H1 (cell line): Measurements from ENCODE around the gene ISOC1. TPM values are rescaled to one million over a fixed set of nuclear protein-coding genes. Genes with fewer than 3 reads are reported as not detected.

ENCODE experiments used
- CTCF ChIA-PET: fragments of 300-600 bp; sonication (Branson Sonifier 250); formaldehyde crosslinking; loops from one replicate; lab custom pipeline; 2021; ENCODE audit not compliant: partially characterized antibody; lab: Charles Lee
- POLR2A ChIA-PET: fragments of 300-600 bp; sonication (Branson Sonifier 250); formaldehyde crosslinking; loops from one replicate; lab custom pipeline; 2021; ENCODE audit warnings: inconsistent platforms; ENCODE audit not compliant: partially characterized antibody; lab: Charles Lee
- DNase-seq, 2 experiments: peaks; one replicate each; pipeline versions ENCODE4 v3.0.0 to v3.0.0-alpha.2; 2010 to 2022; ENCODE audit warnings: low spot score in 2 of 2, low read depth in 1 of 2, mixed read lengths in 1 of 2
- FAIRE-seq: peaks from 2 replicates; lab custom pipeline; 2011; peaks lifted over from hg19 to GRCh38; lab: Jason Lieb, UNC
- H2AFZ ChIP-seq: 2 replicates; pipeline ENCODE4 v1.8.1; 2012; ENCODE audit warnings: low read length, inconsistent platforms
- H2AK5ac ChIP-seq: 2 replicates; pipeline ENCODE4 v1.6.1; 2013; ENCODE audit warnings: low read depth, low read length
- H2BK120ac ChIP-seq: replicated peaks from 2 replicates; pipeline ENCODE3; 2013; ENCODE audit warnings: low read depth, low read length, inconsistent platforms
- H2BK12ac ChIP-seq: 2 replicates; pipeline ENCODE4 v1.6.1; 2013; ENCODE audit warnings: low read depth, low read length
- H2BK15ac ChIP-seq: 2 replicates; pipeline ENCODE4 v1.6.1; 2013; ENCODE audit warnings: low read length
- H2BK20ac ChIP-seq: 2 replicates; pipeline ENCODE4 v1.6.1; 2013; ENCODE audit warnings: low read length
- H2BK5ac ChIP-seq: 2 replicates; pipeline ENCODE4 v1.6.1; 2013; ENCODE audit warnings: low read depth, low read length
- H3K14ac ChIP-seq: 2 replicates; pipeline ENCODE4 v1.6.1; 2013; ENCODE audit warnings: inconsistent platforms; ENCODE audit not compliant: insufficient read length
- H3K18ac ChIP-seq: 2 replicates; pipeline ENCODE4 v1.6.1; 2013; ENCODE audit warnings: low read length; ENCODE audit errors: extremely low read depth
- H3K23ac ChIP-seq: 2 replicates; pipeline ENCODE4 v1.6.1; 2013; ENCODE audit warnings: inconsistent platforms; ENCODE audit not compliant: insufficient read length
- H3K23me2 ChIP-seq: 2 replicates; pipeline ENCODE4 v1.6.1; 2013; ENCODE audit warnings: low read depth, low read length
- H3K27ac ChIP-seq: 2 replicates; pipeline ENCODE4 v1.6.1; 2011; ENCODE audit warnings: low read depth, low read length, inconsistent platforms
- H3K27me3 ChIP-seq, 4 experiments: replicated peaks in 1 of 4; 1 replicate in 1 of 4; 2 replicates in 3 of 4; pipeline versions ENCODE4 v1.6.1 to v1.8.1; 2011 to 2013; ENCODE audit warnings: low read length in 3 of 4, mild to moderate bottlenecking in 3 of 4, inconsistent platforms in 2 of 4, mixed read lengths in 2 of 4, moderate library complexity in 1 of 4; ENCODE audit not compliant: control insufficient read depth in 3 of 4, insufficient read depth in 3 of 4; ENCODE audit errors: extremely low read depth in 1 of 4
- H3K36me3 ChIP-seq, 4 experiments: 2 replicates each; pipeline versions ENCODE4 v1.6.1 to v1.8.1; 2011 to 2013; ENCODE audit warnings: mild to moderate bottlenecking in 4 of 4, low read length in 3 of 4, moderate library complexity in 2 of 4, control low read depth in 1 of 4, inconsistent platforms in 1 of 4; ENCODE audit not compliant: insufficient read depth in 4 of 4, control insufficient read depth in 2 of 4
- H3K4ac ChIP-seq: replicated peaks from 2 replicates; pipeline ENCODE3; 2013; ENCODE audit warnings: low read length, low read depth, mixed read lengths, inconsistent platforms; ENCODE audit not compliant: insufficient read length
- H3K4me1 ChIP-seq, 4 experiments: replicated peaks in 1 of 4; 1 replicate in 1 of 4; 2 replicates in 3 of 4; pipeline versions ENCODE4 v1.6.1 to v1.8.1; 2011 to 2013; ENCODE audit warnings: low read length in 3 of 4, inconsistent platforms in 2 of 4, mixed read lengths in 1 of 4; ENCODE audit not compliant: insufficient read depth in 4 of 4, control insufficient read depth in 3 of 4
- H3K4me2 ChIP-seq, 2 experiments: 2 replicates each; pipeline versions ENCODE4 v1.6.1 to v1.8.1; 2011 to 2013; ENCODE audit warnings: low read depth in 2 of 2, low read length in 2 of 2, control low read depth in 1 of 2, inconsistent platforms in 1 of 2, mild to moderate bottlenecking in 1 of 2; ENCODE audit not compliant: insufficient read depth in 1 of 2
- H3K4me3 ChIP-seq, 4 experiments: fragments of 200-600, 300-600 bp in 1 of 4; sonication (generic), shearing (Covaris generic), sonication (Bioruptor Twin) in 1 of 4; 2 replicates each; pipeline versions ENCODE4 v1.5.1 to v1.8.1; 2011 to 2016; ENCODE audit warnings: low read length in 4 of 4, low read depth in 3 of 4, control low read depth in 2 of 4, inconsistent platforms in 2 of 4, mild to moderate bottlenecking in 2 of 4, mixed read lengths in 1 of 4, moderate library complexity in 1 of 4; ENCODE audit not compliant: insufficient read depth in 2 of 4; ENCODE audit errors: extremely low read depth in 1 of 4
- H3K56ac ChIP-seq: replicated peaks from 2 replicates; pipeline ENCODE3; 2013; ENCODE audit warnings: low read depth, mild to moderate bottlenecking, mixed read lengths, low read length, inconsistent platforms; ENCODE audit not compliant: insufficient read length
- H3K79me1 ChIP-seq: 2 replicates; pipeline ENCODE4 v1.6.1; 2013; ENCODE audit warnings: low read depth, low read length, control low read depth
- H3K79me2 ChIP-seq, 2 experiments: 2 replicates each; pipeline versions ENCODE4 v1.6.1 to v1.8.1; 2012 to 2013; ENCODE audit warnings: low read length in 2 of 2, mild to moderate bottlenecking in 2 of 2, inconsistent platforms in 1 of 2; ENCODE audit not compliant: insufficient read depth in 2 of 2, control insufficient read depth in 1 of 2
- H3K9ac ChIP-seq, 4 experiments: replicated peaks in 1 of 4; 1 replicate in 1 of 4; 2 replicates in 3 of 4; pipeline versions ENCODE4 v1.6.1 to v1.8.1; 2011 to 2013; ENCODE audit warnings: low read depth in 3 of 4, low read length in 3 of 4, control low read depth in 2 of 4, mild to moderate bottlenecking in 2 of 4, moderate library complexity in 2 of 4, inconsistent platforms in 1 of 4; ENCODE audit errors: extremely low read depth in 1 of 4
- H3K9me3 ChIP-seq, 2 experiments: 2 replicates each; pipeline versions ENCODE4 v1.6.1 to v1.8.1; 2012 to 2013; ENCODE audit warnings: mild to moderate bottlenecking in 2 of 2, moderate library complexity in 2 of 2, control low read depth in 1 of 2, inconsistent platforms in 1 of 2, low read depth in 1 of 2, low read length in 1 of 2, mixed read lengths in 1 of 2; ENCODE audit not compliant: insufficient read depth in 2 of 2
- H4K20me1 ChIP-seq, 2 experiments: replicated peaks in 1 of 2; 2 replicates each; pipeline versions ENCODE3 to v1.8.1; 2011 to 2013; ENCODE audit warnings: inconsistent platforms in 2 of 2, low read length in 2 of 2, mild to moderate bottlenecking in 1 of 2; ENCODE audit not compliant: insufficient read depth in 2 of 2, control insufficient read depth in 1 of 2
- H4K5ac ChIP-seq: 2 replicates; pipeline ENCODE4 v1.6.1; 2013; ENCODE audit warnings: low read length, low read depth, mixed read lengths, inconsistent platforms; ENCODE audit not compliant: insufficient read length
- H4K8ac ChIP-seq: 2 replicates; pipeline ENCODE4 v1.8.0; 2013; ENCODE audit warnings: mild to moderate bottlenecking, moderate library complexity, low read length, inconsistent platforms; ENCODE audit not compliant: insufficient read depth; ENCODE audit errors: extremely low read depth
- H4K91ac ChIP-seq: replicated peaks from 2 replicates; pipeline ENCODE3; 2013; ENCODE audit warnings: low read length, mixed read lengths, inconsistent platforms; ENCODE audit not compliant: insufficient read length
- ASH2L ChIP-seq: fragments of 200-600, 300-600 bp; sonication (generic); IDR thresholded peaks from one replicate; pipeline ENCODE4 v1.7.1; 2017; ENCODE audit warnings: low read length
- BRCA1 ChIP-seq: IDR thresholded peaks from 2 replicates; pipeline ENCODE4 v1.6.1; 2012; ENCODE audit warnings: low read depth, low read length, improper control_type of control experiment
- EZH2 ChIP-seq: fragments of 200-600 bp; sonication (generic); IDR thresholded peaks from 2 replicates; pipeline ENCODE4 v1.7.1; 2012; ENCODE audit warnings: low read depth, mild to moderate bottlenecking, moderate library complexity, low read length, inconsistent platforms; ENCODE audit not compliant: severe bottlenecking
- KDM4A ChIP-seq: IDR thresholded peaks from one replicate; pipeline ENCODE4 v1.7.1; 2012; ENCODE audit warnings: low read depth, mild to moderate bottlenecking, moderate library complexity, low read length, inconsistent platforms; ENCODE audit not compliant: severe bottlenecking
- SIRT6 ChIP-seq: IDR thresholded peaks from one replicate; pipeline ENCODE4 v1.7.1; 2012; ENCODE audit warnings: low read length, inconsistent platforms
- WGBS, 2 experiments: shearing (Covaris generic) in 1 of 2; methylation state at CpG; one replicate each; pipeline versions ENCODE4 v1.1.6 to v1.1.7; 2013 to 2015; ENCODE audit warnings: low lambda C conversion rate in 2 of 2, mixed read lengths in 2 of 2, inconsistent platforms in 1 of 2, low coverage in 1 of 2, missing lambda C conversion rate in 1 of 2; ENCODE audit not compliant: insufficient replicate concordance in 2 of 2, insufficient coverage in 1 of 2, insufficient read length in 1 of 2; ENCODE audit errors: extremely low coverage in 1 of 2, missing lambda C conversion rate in 1 of 2; 5-methylcytosine and 5-hydroxymethylcytosine counted together
- polyA plus RNA-seq, 7 experiments: library from polyadenylated mRNA; depleted of rRNA in 3 of 7; stranded (reverse) in 5 of 7; unstranded in 2 of 7; fragments of >200 nt in 5 of 7; fragments of 200-250 nt in 2 of 7; gene quantifications; 1 replicate in 5 of 7; 2 replicates in 1 of 7; 4 replicates in 1 of 7; pipeline versions ENCODE4 v1.2.1 to v1.2.3, GENCODE V29; 2011 to 2013; ENCODE audit warnings: missing spikeins in 2 of 7, mixed read lengths in 2 of 7
- total RNA-seq: library from RNA; stranded (reverse); fragmentation: NEBNext Ultra II Directional; extraction: Animal tissue kit (Norgen Biotek cat#: 25700); gene quantifications from 2 replicates; pipeline ENCODE4 v1.2.1, GENCODE V29; 2021
- TF ChIP-seq, protein P1 (sequence below), 3 experiments: IDR thresholded peaks; 1 replicate in 2 of 3; 2 replicates in 1 of 3; pipeline versions ENCODE4 v1.5.1 to v1.6.1; 2011; ENCODE audit warnings: low read length in 3 of 3, mild to moderate bottlenecking in 3 of 3, inconsistent platforms in 2 of 3, low read depth in 1 of 3, moderate library complexity in 1 of 3; ENCODE audit not compliant: insufficient read depth in 1 of 3; ENCODE audit errors: control extremely low read depth in 1 of 3

ISOC1 gene
- total and polyA plus RNA-seq, 2 of the 8 experiments (the other 6 are each of a cell fraction or from before 2014, with no cell fraction given) = 27.7 to 34.9 TPM

GRCh38 chr5:129094924-129095899, 663 bp downstream of the ISOC1 start:
- H4K8ac ChIP-seq = peak overlapping the region; percentile 80
- H2BK5ac ChIP-seq = peak overlapping the region; percentile 71; the same call in 1 of the 2 replicates
- H3K14ac ChIP-seq = peak overlapping the region; percentile 20
- peak in 1 of 2 experiments; percentile 81 for DNase-seq
- H4K5ac ChIP-seq = peak overlapping the region; percentile 74
- 4% methylated on average over 41 of the region's 61 CpGs; no CpG with 5 or more reads in 1 of the 2 experiments for WGBS, 2 experiments
- H3K27ac ChIP-seq = peak overlapping the region; percentile 39; the same call in 1 of the 2 replicates
- peaks cover 0 to 3% (median 2%) of the 10 kb centered on the region in 4 experiments; a peak in 3 of 7 replicates for H3K27me3 ChIP-seq
- peak overlapping the region; percentile 70 to 90 (median 81) for H3K9ac ChIP-seq
- no peaks in the 10 kb centered on the region for H3K36me3 ChIP-seq
- peak overlapping the region; percentile 57 to 88 for H3K4me2 ChIP-seq
- H3K23me2 ChIP-seq = peaks cover 8% of the 10 kb centered on the region
- H2BK120ac ChIP-seq = no peak overlapping the region
- H2BK12ac ChIP-seq = peak overlapping the region; percentile 86; the same call in 1 of the 2 replicates
- H3K79me2 ChIP-seq = peaks cover 3 to 4% of the 10 kb centered on the region in 2 experiments; a peak in 2 of 4 replicates
- H3K18ac ChIP-seq = peak overlapping the region; percentile 94
- no peak for FAIRE-seq
- H3K4ac ChIP-seq = no peak overlapping the region
- peak overlapping the region; percentile 82 for H4K91ac ChIP-seq
- H2BK20ac ChIP-seq = no peak overlapping the region
- H2BK15ac ChIP-seq = peak overlapping the region; percentile 48; the same call in 1 of the 2 replicates
- ChIA-PET POLR2A (interaction anchor here (0.7 to 2.0 kb wide), 13 partner anchors 10 to 365 kb away, joined by 3 to 6 read pairs (median 3); partner anchors contain the start of genes ADAMTS19 and SLC27A6), CTCF (interaction anchor here (0.6 to 6.1 kb wide), 15 partner anchors 10 to 703 kb away, joined by 3 to 62 read pairs (median 4); partner anchors contain the start of gene SLC27A6)
- H2AK5ac ChIP-seq = no peak overlapping the region
- H4K20me1 ChIP-seq = peaks cover 2 to 10% of the 10 kb centered on the region in 2 experiments
- H3K4me3 ChIP-seq = peak overlapping the region; percentile 79 to 93 (median 85)
- H3K23ac ChIP-seq = no peak overlapping the region
- H3K79me1 ChIP-seq = no peaks in the 10 kb centered on the region
- peak overlapping the region; percentile 99; the same call in 1 of the 2 replicates for H2AFZ ChIP-seq
- no peak overlapping the region for H3K56ac ChIP-seq
- peaks cover 0 to 6% (median 1%) of the 10 kb centered on the region in 4 experiments; a peak in 2 of 7 replicates for H3K4me1 ChIP-seq
- H3K9me3 ChIP-seq = no peaks in the 10 kb centered on the region
- TF ChIP-seq, protein P1, sequence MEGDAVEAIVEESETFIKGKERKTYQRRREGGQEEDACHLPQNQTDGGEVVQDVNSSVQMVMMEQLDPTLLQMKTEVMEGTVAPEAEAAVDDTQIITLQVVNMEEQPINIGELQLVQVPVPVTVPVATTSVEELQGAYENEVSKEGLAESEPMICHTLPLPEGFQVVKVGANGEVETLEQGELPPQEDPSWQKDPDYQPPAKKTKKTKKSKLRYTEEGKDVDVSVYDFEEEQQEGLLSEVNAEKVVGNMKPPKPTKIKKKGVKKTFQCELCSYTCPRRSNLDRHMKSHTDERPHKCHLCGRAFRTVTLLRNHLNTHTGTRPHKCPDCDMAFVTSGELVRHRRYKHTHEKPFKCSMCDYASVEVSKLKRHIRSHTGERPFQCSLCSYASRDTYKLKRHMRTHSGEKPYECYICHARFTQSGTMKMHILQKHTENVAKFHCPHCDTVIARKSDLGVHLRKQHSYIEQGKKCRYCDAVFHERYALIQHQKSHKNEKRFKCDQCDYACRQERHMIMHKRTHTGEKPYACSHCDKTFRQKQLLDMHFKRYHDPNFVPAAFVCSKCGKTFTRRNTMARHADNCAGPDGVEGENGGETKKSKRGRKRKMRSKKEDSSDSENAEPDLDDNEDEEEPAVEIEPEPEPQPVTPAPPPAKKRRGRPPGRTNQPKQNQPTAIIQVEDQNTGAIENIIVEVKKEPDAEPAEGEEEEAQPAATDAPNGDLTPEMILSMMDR (IDR thresholded peaks at IDR 0.05; ENCODE audit: control extremely low read depth in 1 of 3, insufficient read depth in 1 of 3, low read depth in 1 of 3, low read length in 3 of 3) = peak in 1 of 3 experiments; percentile 18; a peak in 1 of 4 replicates
- TF ChIP-seq SIRT6 (no peak), ASH2L (peak; percentile 90), KDM4A (peak; percentile 96), EZH2 (peak; percentile 13), BRCA1 (no peak)
